Stimulated activated CD4-positive, alpha-beta T cell treated with anti-CD3 and anti-CD28 coated beads, Interleukin-1b, Interleukin-23, amount 100 ng/mL, for 4 hours (primary cell): ENCODE data around the gene NCAPG2.

Experiments
- DNase-seq, 2 donors: peaks; one replicate each; pipeline ENCODE4 v3.0.0-alpha.2; 2020; ENCODE audit warnings: low read depth in 2 of 2

NCAPG2 gene

GRCh38 chr7:158596309-158596708 lies 108.3 kb downstream of the NCAPG2 start:
- no peak for DNase-seq

GRCh38 chr7:158595068-158595467 lies 109.5 kb downstream of the NCAPG2 start:
- DNase-seq, result no peak

GRCh38 chr7:158592541-158592940 lies 112.1 kb downstream of the NCAPG2 start:
- DNase-seq, result no peak

GRCh38 chr7:158591944-158592343 lies 112.7 kb downstream of the NCAPG2 start:
- no peak for DNase-seq

GRCh38 chr7:158590181-158590530 lies 114.4 kb downstream of the NCAPG2 start:
- no peak for DNase-seq

GRCh38 chr7:158589653-158590052 lies 115.0 kb downstream of the NCAPG2 start:
- DNase-seq, result no peak

GRCh38 chr7:158588878-158589442 lies 115.6 kb downstream of the NCAPG2 start:
- DNase-seq, result no peak

GRCh38 chr7:158588085-158588877 lies 116.3 kb downstream of the NCAPG2 start:
- no peak for DNase-seq

GRCh38 chr7:158587162-158588084 lies 117.2 kb downstream of the NCAPG2 start, which contains the start of gene PTPRN2:
TSS of gene PTPRN2 (minus strand) at chr7:158587823.
- peak; percentile 39 to 65 for DNase-seq

- no peak for DNase-seq
Observed at GRCh38 chr7:158586499-158587161, 118.0 kb downstream of the NCAPG2 start.

- DNase-seq, result no peak
Observed at GRCh38 chr7:158585721-158586498, 118.7 kb downstream of the NCAPG2 start.

GRCh38 chr7:158584407-158584806 lies 120.2 kb downstream of the NCAPG2 start:
- no peak for DNase-seq

- no peak for DNase-seq
Observed at GRCh38 chr7:158583810-158584209, 120.8 kb downstream of the NCAPG2 start.

- DNase-seq, result no peak
Observed at GRCh38 chr7:158583143-158583542, 121.5 kb downstream of the NCAPG2 start.

- no peak for DNase-seq
Observed at GRCh38 chr7:158582089-158582456, 122.5 kb downstream of the NCAPG2 start.

GRCh38 chr7:158581440-158582088 lies 123.0 kb downstream of the NCAPG2 start:
- no peak for DNase-seq
